DOHH2 (cell line): ENCODE data around the gene CNST.

Experiments
- EZH2phosphoT487 ChIP-seq: fragments of 200-600 bp; sonication (generic); IDR thresholded peaks from 2 replicates; pipeline ENCODE4 v1.6.1; 2017; ENCODE audit warnings: borderline replicate concordance, mild to moderate bottlenecking, antibody characterized with exemption, low read length, moderate library complexity, mixed read lengths
- TF ChIP-seq, protein P1 (sequence below): fragments of 200-600 bp; sonication (generic); IDR thresholded peaks from one replicate; pipeline ENCODE4 v1.5.1; 2014; ENCODE audit warnings: antibody characterized with exemption, mild to moderate bottlenecking, low read depth, low read length; ENCODE audit not compliant: poor library complexity, severe bottlenecking

DNA sequence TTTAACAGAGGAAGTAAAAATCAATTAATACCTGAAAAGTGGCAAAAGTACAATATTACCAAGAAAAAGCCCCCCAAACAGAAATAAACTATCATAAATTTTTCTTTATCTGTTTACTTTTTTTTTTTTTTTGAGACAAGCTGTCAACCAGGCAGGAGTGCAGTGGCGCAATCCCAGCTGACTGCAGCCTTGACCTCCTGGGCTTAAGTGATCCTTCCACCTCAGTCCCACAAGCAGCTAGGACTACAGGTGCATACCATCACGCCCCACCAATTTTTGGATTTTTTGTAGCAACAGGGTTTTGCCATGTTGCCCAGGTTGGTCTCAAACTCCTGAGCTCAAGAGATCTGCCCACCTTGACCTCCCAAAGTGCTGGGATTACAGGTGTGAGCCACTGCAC, 8.2 kb upstream of the CNST start:
- TF ChIP-seq, protein P1, sequence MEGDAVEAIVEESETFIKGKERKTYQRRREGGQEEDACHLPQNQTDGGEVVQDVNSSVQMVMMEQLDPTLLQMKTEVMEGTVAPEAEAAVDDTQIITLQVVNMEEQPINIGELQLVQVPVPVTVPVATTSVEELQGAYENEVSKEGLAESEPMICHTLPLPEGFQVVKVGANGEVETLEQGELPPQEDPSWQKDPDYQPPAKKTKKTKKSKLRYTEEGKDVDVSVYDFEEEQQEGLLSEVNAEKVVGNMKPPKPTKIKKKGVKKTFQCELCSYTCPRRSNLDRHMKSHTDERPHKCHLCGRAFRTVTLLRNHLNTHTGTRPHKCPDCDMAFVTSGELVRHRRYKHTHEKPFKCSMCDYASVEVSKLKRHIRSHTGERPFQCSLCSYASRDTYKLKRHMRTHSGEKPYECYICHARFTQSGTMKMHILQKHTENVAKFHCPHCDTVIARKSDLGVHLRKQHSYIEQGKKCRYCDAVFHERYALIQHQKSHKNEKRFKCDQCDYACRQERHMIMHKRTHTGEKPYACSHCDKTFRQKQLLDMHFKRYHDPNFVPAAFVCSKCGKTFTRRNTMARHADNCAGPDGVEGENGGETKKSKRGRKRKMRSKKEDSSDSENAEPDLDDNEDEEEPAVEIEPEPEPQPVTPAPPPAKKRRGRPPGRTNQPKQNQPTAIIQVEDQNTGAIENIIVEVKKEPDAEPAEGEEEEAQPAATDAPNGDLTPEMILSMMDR = no peak
- TF ChIP-seq EZH2phosphoT487 = no peak
